Neural crest cell (in vitro differentiated cells): Measurements from ENCODE around the gene SP3. TPM values are rescaled to one million over a fixed set of nuclear protein-coding genes. Genes with fewer than 3 reads are reported as not detected.

Source experiments
- DNase-seq: peaks from one replicate; pipeline ENCODE4 v3.0.0; 2021; ENCODE audit warnings: low read depth, mixed read lengths, low spot score
- H3K27ac Mint-ChIP-seq: one replicate; pipeline ENCODE4 v1.8.0; 2021; ENCODE audit warnings: mild to moderate bottlenecking, mixed read lengths; ENCODE audit not compliant: unreplicated experiment
- H3K27me3 Mint-ChIP-seq: 2 replicates; pipeline ENCODE4 v1.8.0; 2021; ENCODE audit warnings: low read depth, mild to moderate bottlenecking, mixed read lengths
- H3K36me3 Mint-ChIP-seq: 2 replicates; pipeline ENCODE4 v1.8.0; 2021; ENCODE audit warnings: low read depth, mild to moderate bottlenecking, mixed read lengths
- H3K4me1 Mint-ChIP-seq: 2 replicates; pipeline ENCODE4 v1.8.0; 2021; ENCODE audit warnings: mixed read lengths
- H3K4me3 Mint-ChIP-seq: one replicate; pipeline ENCODE4 v1.8.0; 2021; ENCODE audit warnings: mild to moderate bottlenecking, mixed read lengths
- H3K9me3 Mint-ChIP-seq: 2 replicates; pipeline ENCODE4 v1.8.0; 2021; ENCODE audit warnings: mixed read lengths
- total RNA-seq: library from RNA; stranded (reverse); gene quantifications from 2 replicates; pipeline ENCODE4 v1.2.1, GENCODE V29; 2021
- TF ChIP-seq, protein P1 (sequence below): fragments of 200-600 bp; sonication (generic); conservative IDR thresholded peaks from 2 replicates; pipeline ENCODE4 v1.5.0; 2021; ENCODE audit warnings: antibody characterized with exemption, mild to moderate bottlenecking

SP3 gene
- total RNA-seq, 1 donor from 2014 or later = 105 TPM

DNA sequence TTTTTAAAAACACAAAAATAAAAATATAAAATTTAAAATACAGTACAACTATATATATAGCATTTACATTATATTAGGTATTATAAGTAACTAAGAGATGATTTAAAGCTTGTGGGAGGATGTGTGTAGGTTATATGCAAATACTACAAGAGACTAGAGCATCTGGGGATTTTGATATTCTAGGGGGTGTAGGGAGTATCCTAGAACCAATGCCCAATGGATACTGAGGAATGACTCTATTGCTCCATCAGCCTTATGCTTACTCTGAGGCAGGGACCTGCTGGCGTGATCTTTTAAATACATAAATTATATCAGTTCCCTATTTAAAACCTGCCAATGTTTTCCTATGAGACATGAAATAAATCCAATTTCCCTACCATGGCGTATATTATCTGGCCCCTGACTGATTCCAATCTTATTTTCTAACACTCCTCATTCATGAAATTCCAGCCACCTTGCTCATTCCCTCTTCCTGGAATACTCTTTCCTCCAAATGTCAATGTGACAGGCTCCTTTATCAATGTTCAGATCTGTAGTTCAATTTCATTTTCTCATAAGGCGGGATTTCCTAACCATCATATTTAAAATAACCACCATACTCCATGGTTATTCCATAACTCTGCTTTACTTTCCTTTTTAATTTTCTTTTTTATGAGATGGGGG is 22.2 kb downstream of the SP3 start:
- TF ChIP-seq, protein P1, sequence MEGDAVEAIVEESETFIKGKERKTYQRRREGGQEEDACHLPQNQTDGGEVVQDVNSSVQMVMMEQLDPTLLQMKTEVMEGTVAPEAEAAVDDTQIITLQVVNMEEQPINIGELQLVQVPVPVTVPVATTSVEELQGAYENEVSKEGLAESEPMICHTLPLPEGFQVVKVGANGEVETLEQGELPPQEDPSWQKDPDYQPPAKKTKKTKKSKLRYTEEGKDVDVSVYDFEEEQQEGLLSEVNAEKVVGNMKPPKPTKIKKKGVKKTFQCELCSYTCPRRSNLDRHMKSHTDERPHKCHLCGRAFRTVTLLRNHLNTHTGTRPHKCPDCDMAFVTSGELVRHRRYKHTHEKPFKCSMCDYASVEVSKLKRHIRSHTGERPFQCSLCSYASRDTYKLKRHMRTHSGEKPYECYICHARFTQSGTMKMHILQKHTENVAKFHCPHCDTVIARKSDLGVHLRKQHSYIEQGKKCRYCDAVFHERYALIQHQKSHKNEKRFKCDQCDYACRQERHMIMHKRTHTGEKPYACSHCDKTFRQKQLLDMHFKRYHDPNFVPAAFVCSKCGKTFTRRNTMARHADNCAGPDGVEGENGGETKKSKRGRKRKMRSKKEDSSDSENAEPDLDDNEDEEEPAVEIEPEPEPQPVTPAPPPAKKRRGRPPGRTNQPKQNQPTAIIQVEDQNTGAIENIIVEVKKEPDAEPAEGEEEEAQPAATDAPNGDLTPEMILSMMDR = no peak
- DNase-seq = no peak
- Mint-ChIP-seq H3K27me3 (no peaks in the 10 kb centered on the region), H3K27ac (no peak overlapping the region), H3K4me1 (peaks cover 39% of the 10 kb centered on the region), H3K9me3 (no peaks in the 10 kb centered on the region), H3K36me3 (peaks cover 9% of the 10 kb centered on the region), H3K4me3 (no peak overlapping the region)

DNA sequence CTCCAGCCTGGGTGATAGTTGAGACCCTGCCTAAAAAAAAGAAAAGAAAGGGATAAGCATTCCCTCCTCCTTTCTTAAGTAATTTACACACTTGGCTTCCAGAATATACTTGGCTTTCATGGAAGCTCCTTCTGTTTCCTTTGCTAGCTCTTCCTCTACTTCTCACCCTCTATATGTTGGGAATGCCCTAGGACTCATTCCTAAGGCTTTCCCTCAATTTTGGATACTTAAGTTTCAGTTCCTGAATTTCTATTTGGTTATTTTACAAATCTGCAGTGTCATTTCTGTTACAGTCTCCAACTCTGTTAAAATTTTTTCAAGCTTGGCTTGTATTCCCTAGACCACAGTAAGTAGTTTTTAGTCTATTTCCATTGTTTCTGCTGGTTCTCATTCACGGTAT is 23.6 kb downstream of the SP3 start:
- H3K27ac Mint-ChIP-seq = no peak overlapping the region
- no peaks in the 10 kb centered on the region for H3K27me3 Mint-ChIP-seq
- TF ChIP-seq, protein P1 = no peak
- DNase-seq = no peak
- no peaks in the 10 kb centered on the region for H3K9me3 Mint-ChIP-seq
- H3K36me3 Mint-ChIP-seq = peaks cover 3% of the 10 kb centered on the region
- peaks cover 33% of the 10 kb centered on the region for H3K4me1 Mint-ChIP-seq
- no peak overlapping the region for H3K4me3 Mint-ChIP-seq

DNA sequence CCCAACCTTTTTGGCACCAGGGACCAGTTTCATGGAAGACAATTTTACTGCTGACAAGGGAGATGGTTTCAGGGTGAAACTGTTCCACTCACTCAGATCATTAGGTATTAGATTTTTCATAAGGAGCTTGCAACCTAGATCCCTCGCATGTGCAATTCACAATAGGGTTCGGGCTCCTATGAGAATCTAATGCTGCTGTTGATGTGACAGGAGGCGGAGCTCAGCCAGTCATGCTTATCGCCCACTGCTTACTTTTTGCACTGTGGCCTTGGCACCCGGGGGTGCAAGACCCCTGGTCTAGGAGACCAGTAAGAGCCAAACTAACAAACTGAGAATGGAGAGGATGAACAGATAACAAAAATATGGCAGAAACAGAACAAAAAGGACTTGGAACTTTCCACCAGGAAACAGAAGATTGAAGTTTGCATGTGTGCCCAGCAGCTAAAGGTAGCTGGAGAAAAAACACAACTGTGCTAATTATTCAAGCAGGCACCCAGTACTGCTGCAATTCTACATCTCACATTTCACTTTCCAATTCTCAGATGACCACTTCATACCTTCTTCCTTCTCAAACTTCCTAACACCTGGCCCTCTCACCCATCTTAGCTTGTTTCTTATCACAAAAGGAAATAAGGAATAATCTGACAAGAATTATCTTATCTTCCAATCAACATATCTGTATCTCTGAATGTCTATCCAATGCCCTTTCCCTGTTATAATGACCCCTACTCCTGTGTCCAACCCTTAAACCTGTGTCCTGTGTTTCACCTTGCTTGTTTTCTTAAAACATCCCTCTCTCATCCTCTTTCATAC is 24.8 kb downstream of the SP3 start:
- H3K27ac Mint-ChIP-seq = no peak overlapping the region

DNA sequence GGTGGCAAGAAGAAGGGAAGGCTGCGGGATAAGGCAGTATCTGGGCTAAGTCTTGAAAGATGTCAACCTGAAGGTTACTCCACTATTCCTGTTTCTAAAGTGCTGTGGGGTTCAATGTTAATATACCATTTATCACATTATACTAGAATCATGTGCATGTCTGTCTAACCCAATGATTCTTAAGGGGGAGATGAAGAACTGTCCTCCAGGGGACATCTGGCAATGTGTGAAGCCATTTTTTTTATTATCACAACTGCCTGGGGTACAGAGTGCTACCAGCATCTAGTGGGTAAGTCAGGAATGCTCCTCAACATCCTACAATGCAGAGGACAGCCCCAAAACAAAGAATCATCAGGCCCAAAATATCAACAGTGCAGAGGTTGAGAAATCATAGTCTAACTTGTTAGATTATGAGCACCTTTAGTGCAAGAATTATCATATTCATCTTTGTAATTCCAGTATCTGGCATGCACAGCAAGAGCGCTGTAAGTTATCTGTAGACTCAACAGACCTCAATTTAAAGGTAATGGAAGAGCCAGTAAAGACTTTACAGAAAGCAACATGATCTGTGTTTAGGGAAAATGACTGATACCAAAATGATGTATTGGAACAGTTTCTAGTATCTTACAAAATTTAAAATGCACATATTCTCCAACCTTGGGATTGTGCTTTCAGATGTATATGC is 26.3 kb downstream of the SP3 start:
- no peaks in the 10 kb centered on the region for H3K9me3 Mint-ChIP-seq
- DNase-seq = no peak
- no peak overlapping the region for H3K27ac Mint-ChIP-seq
- no peaks in the 10 kb centered on the region for H3K27me3 Mint-ChIP-seq
- H3K36me3 Mint-ChIP-seq = peaks cover 3% of the 10 kb centered on the region
- TF ChIP-seq, protein P1 = no peak
- peaks cover 33% of the 10 kb centered on the region for H3K4me1 Mint-ChIP-seq
- no peak overlapping the region for H3K4me3 Mint-ChIP-seq

More for the DNA sequence above, 24.8 kb downstream of the SP3 start:
- Mint-ChIP-seq H3K4me3 (no peak overlapping the region), H3K36me3 (peaks cover 3% of the 10 kb centered on the region), H3K9me3 (no peaks in the 10 kb centered on the region), H3K27me3 (no peaks in the 10 kb centered on the region), H3K4me1 (peaks cover 33% of the 10 kb centered on the region)
- DNase-seq = no peak
- TF ChIP-seq, protein P1 = no peak

DNA sequence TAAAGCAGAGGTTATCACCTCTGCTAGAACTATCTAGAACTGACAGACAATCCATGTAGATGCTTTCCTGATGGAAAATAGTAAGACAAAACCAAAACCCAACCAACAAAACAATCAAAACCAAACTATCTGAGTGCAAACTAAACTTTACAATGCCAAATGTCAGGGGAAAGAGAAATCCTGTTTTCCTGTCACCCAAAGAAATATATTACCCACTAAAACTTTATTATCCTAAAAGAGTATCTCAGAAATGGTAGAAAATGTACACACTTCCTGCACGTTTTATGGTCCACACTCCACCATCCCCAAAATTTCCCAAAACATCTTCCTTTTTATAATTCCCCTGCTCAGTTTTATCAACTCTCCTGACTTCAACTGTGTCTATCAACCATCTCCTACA is 29.9 kb downstream of the SP3 start:
- no peaks in the 10 kb centered on the region for H3K9me3 Mint-ChIP-seq
- H3K4me3 Mint-ChIP-seq = no peak overlapping the region
- H3K4me1 Mint-ChIP-seq = peaks cover 23% of the 10 kb centered on the region
- no peak overlapping the region for H3K27ac Mint-ChIP-seq
- TF ChIP-seq, protein P1 = no peak
- DNase-seq = no peak
- H3K27me3 Mint-ChIP-seq = no peaks in the 10 kb centered on the region
- H3K36me3 Mint-ChIP-seq = no peaks in the 10 kb centered on the region
